GM23338 (cell line): ENCODE results near the gene HSD17B11.

Source experiments
- CTCF ChIP-seq, 2 experiments: fragments of 200-600 bp in 1 of 2; sonication (generic) in 1 of 2; conservative IDR thresholded peaks; 2 replicates each; pipeline versions ENCODE4 v1.5.1 to v1.6.1; 2016 to 2017; ENCODE audit warnings: antibody characterized with exemption in 2 of 2, low read depth in 2 of 2, mild to moderate bottlenecking in 2 of 2, moderate library complexity in 1 of 2
- ETS1 ChIP-seq: IDR thresholded peaks from 2 replicates; pipeline ENCODE4 v1.6.1; 2016; ENCODE audit warnings: antibody characterized with exemption
- EZH2phosphoT487 ChIP-seq: fragments of 200-600 bp; sonication (generic); IDR thresholded peaks from one replicate; pipeline ENCODE4 v1.8.1; 2018; ENCODE audit warnings: antibody characterized with exemption; ENCODE audit not compliant: unreplicated experiment
- REST ChIP-seq: IDR thresholded peaks from one replicate; pipeline ENCODE4 v1.6.1; 2018; ENCODE audit warnings: antibody characterized with exemption; ENCODE audit not compliant: unreplicated experiment

GRCh38 chr4:87356832-87357526, 34.0 kb downstream of the HSD17B11 start:
- TF ChIP-seq CTCF (conservative IDR thresholded peaks at IDR 0.05; ENCODE audit: low read depth in 2 of 2): no peak
- TF ChIP-seq REST: no peak
- TF ChIP-seq EZH2phosphoT487: no peak
- no peak for TF ChIP-seq ETS1
